Measurements from ENCODE around the gene UPK1A.

DNA sequence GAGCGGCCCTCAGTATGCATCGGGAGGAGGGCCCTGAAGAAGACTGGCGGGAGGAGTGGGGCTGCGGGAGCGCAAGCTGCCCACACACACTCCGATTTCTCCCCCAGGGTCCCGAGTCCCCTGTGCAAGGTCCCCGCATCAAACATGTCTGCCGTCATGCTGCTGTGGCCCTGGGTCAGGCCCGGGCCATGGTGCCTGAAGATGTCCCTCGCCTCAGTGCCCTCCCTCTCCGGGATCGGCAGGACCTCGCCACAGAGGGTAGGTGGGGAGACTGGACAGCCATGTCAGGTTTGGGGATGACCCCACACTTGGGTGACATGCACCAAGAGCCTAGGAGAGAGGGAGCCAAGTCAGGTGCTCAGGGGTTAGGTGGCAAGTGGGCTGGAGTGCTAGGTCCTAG is 56.1 kb downstream of the UPK1A start:
- TF ChIP-seq, protein P1, sequence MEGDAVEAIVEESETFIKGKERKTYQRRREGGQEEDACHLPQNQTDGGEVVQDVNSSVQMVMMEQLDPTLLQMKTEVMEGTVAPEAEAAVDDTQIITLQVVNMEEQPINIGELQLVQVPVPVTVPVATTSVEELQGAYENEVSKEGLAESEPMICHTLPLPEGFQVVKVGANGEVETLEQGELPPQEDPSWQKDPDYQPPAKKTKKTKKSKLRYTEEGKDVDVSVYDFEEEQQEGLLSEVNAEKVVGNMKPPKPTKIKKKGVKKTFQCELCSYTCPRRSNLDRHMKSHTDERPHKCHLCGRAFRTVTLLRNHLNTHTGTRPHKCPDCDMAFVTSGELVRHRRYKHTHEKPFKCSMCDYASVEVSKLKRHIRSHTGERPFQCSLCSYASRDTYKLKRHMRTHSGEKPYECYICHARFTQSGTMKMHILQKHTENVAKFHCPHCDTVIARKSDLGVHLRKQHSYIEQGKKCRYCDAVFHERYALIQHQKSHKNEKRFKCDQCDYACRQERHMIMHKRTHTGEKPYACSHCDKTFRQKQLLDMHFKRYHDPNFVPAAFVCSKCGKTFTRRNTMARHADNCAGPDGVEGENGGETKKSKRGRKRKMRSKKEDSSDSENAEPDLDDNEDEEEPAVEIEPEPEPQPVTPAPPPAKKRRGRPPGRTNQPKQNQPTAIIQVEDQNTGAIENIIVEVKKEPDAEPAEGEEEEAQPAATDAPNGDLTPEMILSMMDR (IDR thresholded peaks at IDR 0.05; ENCODE audit: low read depth, low read length) = no peak
- no peak for TF ChIP-seq EZH2phosphoT487 (IDR thresholded peaks at IDR 0.05; ENCODE audit: low read depth)
